Measurements from ENCODE around the gene IFITM1. TPM values are rescaled to one million over a fixed set of nuclear protein-coding genes. Genes with fewer than 3 reads are reported as not detected.
A peak's percentile ranks its signal among the peaks of the same experiment; 100 is the strongest.
"Not testable (repeated sequence)": the region's sequence is repeated elsewhere in the genome, so short reads cannot be mapped to it uniquely, and the experiment has no call there.

IFITM1 gene
- total RNA-seq: 352 and 355 TPM in 2 replicates
- long read RNA-seq, transcript IFITM1-202 (2 exons, 855 nt): major isoform, 178 of 182 reads
- long read RNA-seq, partial matches to known transcripts: 0 of 182 reads
- long read RNA-seq, other reads (novel, unspliced or antisense): 4 of 182 reads

- Mint-ChIP-seq H3K36me3 (ENCODE audit: unreplicated experiment) (peaks cover 14% of the 10 kb centered on the region), H3K27me3 (ENCODE audit: unreplicated experiment) (peaks cover 3% of the 10 kb centered on the region), H3K4me3 (ENCODE audit: unreplicated experiment) (peak within 1 kb of the TSS; percentile 83), H3K4me1 (ENCODE audit: unreplicated experiment) (peaks cover 54% of the 10 kb centered on the region), H3K9me3 (ENCODE audit: unreplicated experiment) (no peaks in the 10 kb centered on the region), H3K27ac (ENCODE audit: unreplicated experiment) (peak within 1 kb of the TSS; percentile 77)
- no peak for TF ChIP-seq CTCF (IDR thresholded peaks at IDR 0.05)
- DNase-seq (ENCODE audit: extremely low spot score, unreplicated experiment): no peak
Observed at GRCh38 chr11:313787-314553, at the start of gene IFITM1. Gene IFITM1, plus strand, starts transcription at chr11:314040. Its CDS starts 131 bp downstream, at chr11:314171.

- peak; percentile 51 for DNase-seq (ENCODE audit: extremely low spot score, unreplicated experiment)
- Mint-ChIP-seq H3K4me1 (ENCODE audit: unreplicated experiment) (peaks cover 6% of the 10 kb centered on the region), H3K4me3 (ENCODE audit: unreplicated experiment) (no peak overlapping the region), H3K9me3 (ENCODE audit: unreplicated experiment) (no peaks in the 10 kb centered on the region), H3K27me3 (ENCODE audit: unreplicated experiment) (peaks cover 8% of the 10 kb centered on the region), H3K27ac (ENCODE audit: unreplicated experiment) (no peak overlapping the region), H3K36me3 (ENCODE audit: unreplicated experiment) (no peaks in the 10 kb centered on the region)
- no peak for TF ChIP-seq CTCF (IDR thresholded peaks at IDR 0.05)
Observed at GRCh38 chr11:266676-267439, 47.0 kb upstream of the IFITM1 start.

GRCh38 chr11:267491-267994, 46.3 kb upstream of the IFITM1 start:
- no peak for TF ChIP-seq CTCF (IDR thresholded peaks at IDR 0.05)
- H3K27ac Mint-ChIP-seq (ENCODE audit: unreplicated experiment): no peak overlapping the region
- H3K4me1 Mint-ChIP-seq (ENCODE audit: unreplicated experiment): peaks cover 6% of the 10 kb centered on the region
- H3K27me3 Mint-ChIP-seq (ENCODE audit: unreplicated experiment): peaks cover 10% of the 10 kb centered on the region
- no peak overlapping the region for H3K4me3 Mint-ChIP-seq (ENCODE audit: unreplicated experiment)
- H3K36me3 Mint-ChIP-seq (ENCODE audit: unreplicated experiment): no peaks in the 10 kb centered on the region
- no peak for DNase-seq (ENCODE audit: extremely low spot score, unreplicated experiment)
- H3K9me3 Mint-ChIP-seq (ENCODE audit: unreplicated experiment): no peaks in the 10 kb centered on the region

- not testable (repeated sequence) for H3K9me3 Mint-ChIP-seq (ENCODE audit: unreplicated experiment); H3K4me1 Mint-ChIP-seq (ENCODE audit: unreplicated experiment); H3K27ac Mint-ChIP-seq (ENCODE audit: unreplicated experiment); H3K4me3 Mint-ChIP-seq (ENCODE audit: unreplicated experiment); H3K36me3 Mint-ChIP-seq (ENCODE audit: unreplicated experiment)
- peak; percentile 65 for DNase-seq (ENCODE audit: extremely low spot score, unreplicated experiment)
- peaks cover 19% of the 10 kb centered on the region for H3K27me3 Mint-ChIP-seq (ENCODE audit: unreplicated experiment)
Observed at GRCh38 chr11:268716-269145, 45.1 kb upstream of the IFITM1 start.

GRCh38 chr11:269146-269890, 44.5 kb upstream of the IFITM1 start:
- DNase-seq (ENCODE audit: extremely low spot score, unreplicated experiment): no peak

More at GRCh38 chr11:269146-269890, 44.5 kb upstream of the IFITM1 start:
- Mint-ChIP-seq H3K4me3 (ENCODE audit: unreplicated experiment) (no peak overlapping the region), H3K4me1 (ENCODE audit: unreplicated experiment) (peaks cover 6% of the 10 kb centered on the region), H3K27me3 (ENCODE audit: unreplicated experiment) (peaks cover 24% of the 10 kb centered on the region), H3K9me3 (ENCODE audit: unreplicated experiment) (no peaks in the 10 kb centered on the region), H3K36me3 (ENCODE audit: unreplicated experiment) (no peaks in the 10 kb centered on the region), H3K27ac (ENCODE audit: unreplicated experiment) (no peak overlapping the region)
- no peak for TF ChIP-seq CTCF (IDR thresholded peaks at IDR 0.05)
